GM12872 (cell line): Measurements from ENCODE around the gene ARHGAP24.

Experiments used
- CTCF ChIP-seq: IDR thresholded peaks from 3 replicates; pipeline ENCODE4 v1.5.1; 2011; ENCODE audit warnings: low read depth, mild to moderate bottlenecking, low read length, moderate library complexity; ENCODE audit not compliant: insufficient read depth

ARHGAP24 gene

GRCh38 chr4:85445050-85445639, 29.8 kb upstream of the ARHGAP24 start:
- TF ChIP-seq CTCF, result no peak

GRCh38 chr4:85446141-85446861, 28.6 kb upstream of the ARHGAP24 start:
- no peak for TF ChIP-seq CTCF

GRCh38 chr4:85448906-85449890, 25.8 kb upstream of the ARHGAP24 start:
- no peak for TF ChIP-seq CTCF

- no peak for TF ChIP-seq CTCF
Observed at GRCh38 chr4:85452058-85452731, 22.8 kb upstream of the ARHGAP24 start.

- TF ChIP-seq CTCF, result no peak
Observed at GRCh38 chr4:85455942-85456341, 19.0 kb upstream of the ARHGAP24 start.

- TF ChIP-seq CTCF, result no peak
Observed at GRCh38 chr4:85457752-85458467, 17.0 kb upstream of the ARHGAP24 start.
